Measurements from ENCODE around the gene C3orf18.

C3orf18 gene

DNA sequence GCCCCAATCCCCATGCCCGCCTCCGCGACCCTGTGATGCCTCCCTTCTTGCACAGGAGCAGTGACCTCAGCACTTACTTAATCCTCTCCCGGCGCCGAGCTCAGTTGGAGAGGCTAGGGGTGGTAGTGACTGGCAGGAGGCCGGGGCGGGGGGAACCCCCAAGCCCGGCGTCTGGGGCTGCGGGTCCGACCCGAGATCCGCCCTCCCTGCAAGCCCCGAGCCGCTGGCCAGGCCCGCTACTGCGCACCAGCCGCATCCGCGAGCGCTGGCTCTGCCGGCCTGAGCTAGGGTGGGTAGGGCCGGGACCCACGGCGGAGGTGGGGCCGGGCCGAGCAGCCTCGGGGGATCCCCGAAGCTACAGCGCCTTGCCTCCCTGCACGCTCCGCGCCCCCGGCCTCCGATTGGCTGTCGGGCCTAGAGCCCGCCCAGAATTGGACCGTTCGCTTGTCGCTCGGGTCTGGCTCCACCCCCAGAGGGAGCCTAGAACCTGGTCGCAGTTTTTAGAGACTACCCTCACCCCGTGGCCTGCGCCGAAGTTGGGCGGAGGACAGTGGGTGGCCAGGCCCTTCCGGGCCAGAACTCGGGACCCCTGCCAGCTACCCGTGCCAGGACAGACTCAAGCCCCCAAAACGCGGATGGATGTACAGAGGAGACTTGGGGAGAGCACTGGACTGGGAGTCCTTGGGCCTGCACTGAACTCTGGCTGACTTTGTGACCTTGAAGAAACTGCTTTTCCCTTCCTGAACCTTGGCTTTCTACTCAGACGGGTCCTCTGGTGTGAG is at the start of gene C3orf18:
Gene C3orf18 (minus strand): TSS at position 362 of the 782 bp plus-strand sequence. CDS start 2,048 bp downstream, outside the sequence.
- DNase-seq, result peak; percentile 48

DNA sequence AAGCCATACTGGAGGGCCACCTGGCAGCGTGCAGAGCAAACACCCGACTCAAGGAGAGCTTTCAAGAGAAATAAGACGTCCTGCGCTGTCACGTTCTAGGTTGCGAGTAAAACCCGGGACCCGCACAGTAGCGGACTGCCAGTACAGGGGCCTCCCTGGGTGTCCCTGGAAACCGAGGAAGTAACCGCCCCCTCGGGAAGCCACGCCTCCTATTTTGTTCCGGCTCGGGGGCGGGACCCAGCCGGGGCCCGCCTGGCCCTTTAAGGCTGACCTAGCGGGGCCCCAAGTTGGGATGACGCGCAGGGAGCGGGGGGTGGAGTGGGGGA is 49.2 kb upstream of the C3orf18 start:
- DNase-seq, result peak; percentile 75

GRCh38 chr3:50616003-50616769 is 48.6 kb upstream of the C3orf18 start:
- DNase-seq, result peak; percentile 69

- no peak for DNase-seq
These were observed 47.6 kb upstream of the C3orf18 start for GRCh38 chr3:50615190-50615589.

- no peak for DNase-seq
These were observed 45.7 kb upstream of the C3orf18 start for GRCh38 chr3:50612970-50613846.

GRCh38 chr3:50612234-50612882 is 44.8 kb upstream of the C3orf18 start:
- DNase-seq, result no peak

GRCh38 chr3:50611464-50612233 is 44.1 kb upstream of the C3orf18 start, which contains the start of gene CISH:
Gene CISH, minus strand, starts transcription at chr3:50611774. Its CDS starts 124 bp downstream, at chr3:50611650.
- DNase-seq, result peak; percentile 78

DNA sequence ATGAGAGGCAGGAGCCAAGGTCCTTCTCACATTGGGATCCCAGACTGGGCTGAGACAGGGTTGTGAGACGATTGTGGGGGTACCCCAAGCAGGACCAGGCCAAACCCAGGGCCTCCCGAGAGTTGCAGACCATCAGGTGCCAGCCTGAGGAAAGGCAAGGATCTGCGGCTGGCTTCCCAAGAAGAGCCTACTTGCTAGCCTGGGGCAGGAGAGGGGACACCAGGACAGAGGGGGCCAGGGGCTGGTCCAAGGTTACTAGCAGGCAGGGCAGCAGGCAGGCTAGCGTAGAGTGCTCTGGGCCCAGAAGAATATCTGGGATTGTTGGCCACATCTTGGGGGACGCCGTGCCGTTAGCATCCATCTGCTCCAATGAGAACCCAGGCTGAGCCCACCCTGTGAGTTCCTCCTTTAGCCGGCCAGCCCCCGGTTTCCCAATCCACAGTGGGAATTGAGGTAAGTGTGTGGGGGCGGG is 43.5 kb upstream of the C3orf18 start:
- DNase-seq, result no peak

DNA sequence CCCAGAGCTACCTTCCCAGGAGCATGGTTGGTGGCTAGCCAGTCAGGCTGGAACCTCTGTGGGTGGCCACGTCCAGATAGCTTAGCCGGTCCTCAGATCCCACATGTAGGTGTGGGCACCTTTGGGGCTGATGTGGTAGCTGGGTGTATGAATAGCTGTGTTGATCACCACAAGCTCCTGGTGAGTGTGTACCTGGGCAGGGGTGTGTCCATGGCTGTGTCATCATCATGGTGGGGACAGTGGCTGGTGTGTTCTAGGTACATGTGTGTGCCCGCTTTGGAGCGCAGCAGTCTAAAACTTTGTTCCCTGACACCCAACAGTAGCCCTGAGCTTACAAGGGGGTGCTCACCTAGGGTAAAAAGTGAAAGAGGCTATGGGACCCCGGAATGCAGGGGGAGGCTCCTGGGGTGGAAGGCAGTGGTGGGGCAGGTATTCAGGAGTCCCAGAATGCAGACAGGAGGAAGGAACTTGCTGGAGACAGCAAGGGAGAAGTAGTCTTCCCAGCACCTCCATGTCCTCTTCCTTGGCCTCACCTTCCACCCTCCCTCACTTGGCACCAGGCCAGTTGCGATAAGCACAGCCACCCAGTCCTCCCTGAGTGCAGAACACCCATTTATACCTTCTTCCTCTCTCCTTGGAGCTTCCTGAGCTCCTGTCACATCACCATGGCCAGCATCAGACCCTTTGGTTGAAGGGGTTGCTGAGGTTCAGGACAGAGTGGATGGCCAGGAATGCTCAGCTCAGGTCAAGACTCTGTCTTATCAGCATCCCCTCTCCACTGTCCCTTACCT is 42.8 kb upstream of the C3orf18 start:
- DNase-seq, result no peak

DNA sequence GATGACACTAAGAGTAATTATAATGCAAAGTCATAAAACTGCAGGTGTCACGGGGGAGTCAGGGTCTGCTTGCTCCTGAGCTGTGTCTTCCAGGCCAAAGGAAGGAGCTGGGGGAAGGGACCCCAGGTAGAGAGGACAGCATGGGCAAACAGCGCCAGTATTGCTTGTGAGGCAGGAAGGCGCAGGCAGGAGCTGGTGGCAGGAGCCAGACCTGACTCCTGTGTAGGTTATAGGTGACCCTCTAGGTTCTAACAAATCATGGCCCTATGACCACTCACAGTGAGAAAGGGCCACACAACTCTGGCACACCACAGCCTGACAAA is 42.2 kb upstream of the C3orf18 start:
- no peak for DNase-seq

DNA sequence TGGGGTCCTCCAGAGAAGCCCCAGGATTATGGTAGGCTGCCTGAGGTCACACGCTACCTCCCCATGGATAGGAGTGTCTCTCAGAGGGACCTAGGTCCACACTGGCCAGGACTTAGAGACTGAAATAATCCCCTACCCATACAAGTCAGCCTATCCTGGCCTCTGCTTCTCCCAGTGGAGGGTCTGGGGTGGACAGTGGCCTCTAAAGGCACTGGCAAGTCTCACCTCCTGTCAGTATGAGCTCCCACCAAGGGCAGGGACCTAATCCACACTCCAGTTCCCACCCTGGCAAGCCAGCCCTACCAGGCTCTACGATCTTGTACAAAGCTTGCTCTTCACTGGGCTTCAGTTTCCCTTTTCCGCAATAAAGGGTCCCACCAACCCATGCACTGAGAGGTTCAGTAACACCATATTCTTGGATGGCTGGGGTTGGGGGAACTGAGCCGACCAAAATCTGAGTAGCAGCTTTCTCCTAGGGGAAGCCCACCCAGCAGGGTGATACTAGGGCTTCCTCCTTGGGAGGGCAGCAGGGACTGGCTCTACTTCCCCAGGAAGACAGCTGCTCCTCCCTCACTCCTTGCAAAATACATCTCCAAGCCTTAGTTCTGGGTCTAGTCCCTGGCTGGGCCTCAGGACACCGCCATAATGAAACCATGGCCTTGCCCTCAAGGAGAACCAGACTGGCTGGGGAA is 41.7 kb upstream of the C3orf18 start:
- no peak for DNase-seq

DNA sequence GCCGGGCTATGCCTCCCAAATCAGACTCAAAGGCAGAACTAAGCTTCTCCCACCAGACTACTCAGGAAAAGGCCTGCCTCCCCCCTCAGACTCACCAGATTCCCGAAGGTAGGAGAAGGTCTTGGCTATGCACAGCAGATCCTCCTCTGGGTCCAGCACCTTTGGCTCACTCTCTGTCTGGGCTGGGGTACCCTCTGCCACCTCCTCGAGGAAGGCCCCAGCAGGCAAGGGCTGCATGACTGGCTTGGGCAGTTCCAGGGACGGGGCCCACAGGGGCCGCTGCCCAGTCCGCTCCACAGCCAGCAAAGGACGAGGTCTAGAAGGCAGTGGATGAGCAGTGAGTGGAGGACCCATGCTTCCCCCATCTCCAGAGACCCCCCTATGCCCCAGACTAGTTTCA is 40.7 kb upstream of the C3orf18 start:
- no peak for DNase-seq

GRCh38 chr3:50607271-50608091 is 39.9 kb upstream of the C3orf18 start:
- no peak for DNase-seq

DNA sequence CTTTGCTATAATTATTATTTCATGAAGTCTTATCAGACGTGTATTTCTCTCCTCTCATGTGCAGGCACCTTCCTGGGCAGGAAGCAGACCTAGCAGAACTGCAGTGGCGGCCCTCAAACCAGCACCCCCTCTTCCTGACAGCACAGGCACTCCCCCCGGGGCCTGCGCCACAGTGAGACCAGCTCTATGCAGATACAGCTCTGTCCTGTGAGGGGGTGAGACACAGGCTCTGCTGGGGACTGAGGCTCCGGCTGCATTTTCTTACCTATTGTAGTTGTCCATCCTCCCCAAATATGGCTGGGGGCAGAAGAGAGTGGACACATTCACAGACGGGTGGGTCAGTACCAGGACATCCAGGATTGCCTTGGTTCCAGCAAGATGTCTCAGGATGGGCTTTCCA is 39.0 kb upstream of the C3orf18 start:
- no peak for DNase-seq

- no peak for DNase-seq
These were observed 38.4 kb upstream of the C3orf18 start for GRCh38 chr3:50605901-50606326.

DNA sequence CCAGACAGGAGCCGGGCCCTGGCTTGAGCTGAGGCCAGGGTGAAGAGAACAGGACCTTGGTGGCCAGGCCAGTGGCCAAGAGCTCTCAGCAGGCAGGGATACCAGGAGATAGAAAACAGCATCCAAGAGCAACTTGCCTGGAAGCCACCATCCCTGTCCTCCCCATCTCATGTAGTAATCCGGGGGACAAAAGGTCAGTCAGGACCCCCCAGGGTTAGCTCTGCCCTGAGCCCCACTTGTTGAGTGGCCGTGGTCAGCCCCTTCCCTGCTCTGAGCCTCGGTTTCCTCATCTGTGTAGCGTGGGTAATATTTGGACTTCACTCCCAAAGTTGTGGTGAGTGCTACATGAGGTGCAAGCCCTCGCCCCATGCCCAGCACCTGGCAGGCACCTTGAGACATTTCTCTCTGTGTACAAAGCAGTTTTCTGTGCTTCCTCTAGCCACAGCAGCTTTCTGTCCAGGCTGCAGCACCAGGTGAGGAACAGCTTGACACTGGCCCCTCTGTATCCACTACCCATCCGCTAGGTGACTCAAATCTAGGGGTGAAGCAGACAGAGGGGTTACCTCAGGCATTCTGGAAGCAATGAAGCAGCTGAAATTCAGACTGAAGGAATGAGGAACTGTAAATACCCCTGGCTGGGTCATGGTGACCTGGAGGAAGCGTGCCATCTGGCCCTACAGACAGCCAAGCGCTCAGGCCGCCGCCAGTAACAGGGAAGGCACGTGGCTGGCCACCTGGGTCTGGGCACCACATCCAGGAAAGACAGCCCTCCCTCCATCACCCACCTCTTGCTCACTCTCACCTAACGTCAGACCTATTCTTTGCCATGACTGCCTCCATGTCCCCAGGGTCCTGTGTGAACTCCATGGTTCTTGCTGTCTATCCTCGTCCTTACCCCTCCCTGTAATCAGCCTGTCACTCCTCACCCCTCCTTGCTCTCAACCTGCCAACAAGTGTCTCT is 37.4 kb upstream of the C3orf18 start:
- DNase-seq, result no peak

DNA sequence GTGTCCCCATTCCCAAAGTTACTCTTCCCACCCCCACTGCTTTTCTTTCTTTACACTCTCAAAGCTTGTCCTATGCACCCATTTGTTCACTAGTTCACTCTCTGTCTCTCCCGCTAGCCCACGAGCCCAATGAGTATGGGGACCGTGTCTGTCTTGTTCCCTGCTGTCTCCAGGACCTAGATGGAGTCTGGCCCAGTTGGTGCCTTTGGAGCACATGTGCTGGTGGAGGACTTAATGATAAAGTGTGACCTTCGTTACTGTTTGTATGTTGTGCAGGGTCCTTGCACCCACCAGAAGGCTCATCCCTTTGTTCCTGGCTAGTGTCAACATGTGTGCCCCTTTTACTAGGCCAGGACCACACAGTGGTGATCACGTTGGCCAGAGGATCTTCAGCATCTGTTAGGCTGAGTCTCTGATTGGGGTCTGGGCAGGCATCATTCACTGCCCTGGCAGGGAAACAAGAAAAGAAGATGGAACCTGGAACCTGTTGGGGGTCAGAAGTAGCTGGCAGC is 36.6 kb upstream of the C3orf18 start:
- no peak for DNase-seq
